GM10266 (cell line): ENCODE results near the gene SAMD3.
A peak's percentile ranks its signal among the peaks of the same experiment; 100 is the strongest.
"Not testable (repeated sequence)": the region's sequence is repeated elsewhere in the genome, so short reads cannot be mapped to it uniquely, and the experiment has no call there.

Source experiments
- DNase-seq: peaks from one replicate; pipeline ENCODE4 v3.0.0; 2012; ENCODE audit errors: extremely low spot score
- TF ChIP-seq, protein P1 (sequence below): IDR thresholded peaks from 2 replicates; pipeline ENCODE4 v1.5.1; 2012; ENCODE audit warnings: mild to moderate bottlenecking, low read depth; ENCODE audit not compliant: control insufficient read depth, insufficient read depth; ENCODE audit errors: missing control alignments

SAMD3 gene

DNA sequence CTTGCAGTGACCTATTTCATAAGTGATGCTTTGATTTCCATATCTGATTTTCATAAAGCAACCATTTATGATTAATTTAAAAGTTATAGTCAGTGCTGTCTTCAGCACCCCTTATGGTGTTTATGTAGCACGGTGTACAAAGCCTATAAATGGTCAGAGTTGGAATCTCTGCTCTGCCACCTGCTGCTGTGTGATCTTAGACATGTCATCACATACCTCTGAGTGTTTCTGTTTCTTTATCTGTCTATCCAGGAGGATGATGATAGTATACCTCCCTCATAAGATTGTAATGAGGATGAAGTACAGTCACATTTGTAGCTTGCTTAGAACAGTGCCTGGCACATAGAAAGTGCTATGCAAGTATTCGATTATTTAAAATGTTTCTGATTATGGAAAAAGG lies 100.5 kb downstream of the SAMD3 start:
- TF ChIP-seq, protein P1, sequence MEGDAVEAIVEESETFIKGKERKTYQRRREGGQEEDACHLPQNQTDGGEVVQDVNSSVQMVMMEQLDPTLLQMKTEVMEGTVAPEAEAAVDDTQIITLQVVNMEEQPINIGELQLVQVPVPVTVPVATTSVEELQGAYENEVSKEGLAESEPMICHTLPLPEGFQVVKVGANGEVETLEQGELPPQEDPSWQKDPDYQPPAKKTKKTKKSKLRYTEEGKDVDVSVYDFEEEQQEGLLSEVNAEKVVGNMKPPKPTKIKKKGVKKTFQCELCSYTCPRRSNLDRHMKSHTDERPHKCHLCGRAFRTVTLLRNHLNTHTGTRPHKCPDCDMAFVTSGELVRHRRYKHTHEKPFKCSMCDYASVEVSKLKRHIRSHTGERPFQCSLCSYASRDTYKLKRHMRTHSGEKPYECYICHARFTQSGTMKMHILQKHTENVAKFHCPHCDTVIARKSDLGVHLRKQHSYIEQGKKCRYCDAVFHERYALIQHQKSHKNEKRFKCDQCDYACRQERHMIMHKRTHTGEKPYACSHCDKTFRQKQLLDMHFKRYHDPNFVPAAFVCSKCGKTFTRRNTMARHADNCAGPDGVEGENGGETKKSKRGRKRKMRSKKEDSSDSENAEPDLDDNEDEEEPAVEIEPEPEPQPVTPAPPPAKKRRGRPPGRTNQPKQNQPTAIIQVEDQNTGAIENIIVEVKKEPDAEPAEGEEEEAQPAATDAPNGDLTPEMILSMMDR: no peak
- DNase-seq: no peak

DNA sequence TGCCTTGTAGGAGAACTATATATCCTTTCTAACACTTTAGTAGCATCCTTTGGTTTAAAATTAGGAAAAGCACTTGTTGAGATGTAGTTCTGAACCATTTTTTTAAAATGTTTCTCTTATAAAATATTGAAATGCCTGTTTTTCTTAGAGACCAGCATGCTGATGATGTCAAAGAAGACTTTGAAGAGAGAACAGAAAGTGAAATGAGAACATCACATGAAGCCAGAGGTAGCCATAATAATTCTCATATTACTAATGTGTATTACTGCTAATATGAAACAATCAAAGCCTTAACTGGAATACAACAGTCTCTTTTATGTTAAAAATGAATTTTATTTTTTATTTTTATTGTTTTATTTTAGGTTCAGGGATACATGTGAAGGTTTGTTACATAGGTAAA lies 102.0 kb downstream of the SAMD3 start:
- TF ChIP-seq, protein P1: no peak
- no peak for DNase-seq

DNA sequence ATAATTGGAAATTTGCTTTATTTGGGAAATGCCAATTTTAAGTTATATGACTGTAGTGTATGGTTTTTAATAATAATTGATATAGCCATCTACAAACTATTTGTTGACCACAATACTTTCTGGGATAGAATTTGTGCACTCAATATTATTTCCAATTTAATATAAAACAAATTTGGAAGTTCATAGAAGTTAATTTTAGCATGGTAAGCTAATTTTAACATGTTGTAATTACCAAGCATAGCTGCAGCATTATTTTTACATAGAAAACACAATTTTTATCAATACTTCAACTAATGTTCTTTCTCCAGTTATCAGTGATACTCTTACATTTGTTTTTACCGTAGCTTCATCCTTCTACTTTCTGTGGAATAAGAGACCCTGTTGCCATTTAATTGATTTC lies 103.5 kb downstream of the SAMD3 start:
- TF ChIP-seq, protein P1: no peak
- DNase-seq: no peak

DNA sequence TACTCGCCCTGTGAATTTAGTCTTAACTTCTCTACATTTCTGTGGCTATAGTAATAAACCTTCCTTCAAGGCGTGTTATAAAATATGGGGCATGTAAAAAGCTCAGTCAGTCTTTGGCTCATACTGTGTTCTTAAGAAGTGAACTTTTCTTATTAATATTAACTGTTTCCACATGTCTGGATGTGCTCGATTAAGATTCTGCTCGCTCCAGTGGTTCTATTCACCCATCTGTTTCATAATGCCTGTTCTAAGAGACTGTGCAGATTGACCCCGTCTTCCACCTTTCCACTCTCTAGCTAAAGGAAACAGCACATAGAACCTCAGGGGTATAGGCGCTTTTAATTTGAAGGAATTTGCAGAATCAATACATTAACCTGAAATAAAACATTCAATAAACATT lies 104.5 kb downstream of the SAMD3 start:
- TF ChIP-seq, protein P1: no peak
- DNase-seq: no peak

DNA sequence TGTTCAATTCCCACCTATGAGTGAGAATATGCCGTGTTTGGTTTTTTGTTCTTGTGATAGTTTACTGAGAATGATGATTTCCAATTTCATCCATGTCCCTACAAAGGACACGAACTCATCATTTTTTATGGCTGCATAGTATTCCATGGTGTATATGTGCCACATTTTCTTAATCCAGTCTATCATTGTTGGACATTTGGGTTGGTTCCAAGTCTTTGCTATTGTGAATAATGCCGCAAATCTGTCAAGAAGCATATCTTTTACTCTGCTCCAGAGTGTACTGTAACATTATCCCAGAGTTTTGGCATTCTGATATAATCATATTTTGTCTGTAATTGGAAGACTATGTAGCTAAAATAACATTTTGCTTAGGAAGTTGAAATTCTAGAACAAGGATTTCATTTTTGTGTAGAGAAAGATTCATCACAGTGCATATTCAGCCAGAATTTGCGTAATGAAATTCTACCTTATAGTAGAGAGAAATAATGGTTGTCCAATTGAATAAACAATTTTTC lies 105.5 kb downstream of the SAMD3 start:
- not testable (repeated sequence) for DNase-seq

DNA sequence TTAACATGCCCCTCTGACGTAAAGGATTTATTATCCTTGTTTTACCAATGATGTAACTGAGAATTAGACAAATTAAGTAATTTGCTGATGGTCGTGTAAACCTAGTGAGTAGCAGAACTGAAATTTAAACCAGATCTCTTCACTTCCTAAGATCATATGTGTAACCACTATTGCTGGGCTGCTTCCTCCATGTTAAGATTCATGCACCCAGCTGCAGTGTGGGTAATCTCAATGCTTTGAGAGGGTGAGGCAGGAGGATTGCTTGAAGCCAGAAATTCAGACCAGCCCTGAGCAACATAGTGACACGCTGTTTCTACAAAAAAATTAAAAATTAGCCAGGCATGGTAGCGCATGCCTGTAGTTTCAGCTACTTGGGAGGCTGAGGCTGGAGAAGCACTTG lies 106.5 kb downstream of the SAMD3 start:
- peak; percentile 6 for DNase-seq
- TF ChIP-seq, protein P1: no peak

DNA sequence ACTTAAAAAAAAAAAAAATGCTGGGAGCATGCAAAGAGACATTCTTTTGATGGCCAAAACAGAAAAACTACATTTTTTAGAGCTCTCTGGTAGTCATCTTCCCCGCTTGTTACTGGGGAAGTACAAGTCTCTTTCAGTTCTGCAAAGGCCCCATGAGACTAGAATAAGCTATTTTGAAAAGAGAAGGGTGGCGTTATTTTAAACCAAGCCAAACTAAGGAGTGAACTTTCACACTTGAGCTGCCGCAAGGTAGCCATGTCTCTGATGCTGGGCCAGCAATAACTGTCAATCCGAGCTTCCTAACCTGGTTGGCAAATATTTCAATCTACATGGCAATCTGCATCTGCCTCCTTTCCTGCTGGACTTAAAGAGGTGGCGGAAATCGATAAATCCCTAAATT lies 107.7 kb downstream of the SAMD3 start:
- TF ChIP-seq, protein P1: no peak
- DNase-seq: peak; percentile 49

DNA sequence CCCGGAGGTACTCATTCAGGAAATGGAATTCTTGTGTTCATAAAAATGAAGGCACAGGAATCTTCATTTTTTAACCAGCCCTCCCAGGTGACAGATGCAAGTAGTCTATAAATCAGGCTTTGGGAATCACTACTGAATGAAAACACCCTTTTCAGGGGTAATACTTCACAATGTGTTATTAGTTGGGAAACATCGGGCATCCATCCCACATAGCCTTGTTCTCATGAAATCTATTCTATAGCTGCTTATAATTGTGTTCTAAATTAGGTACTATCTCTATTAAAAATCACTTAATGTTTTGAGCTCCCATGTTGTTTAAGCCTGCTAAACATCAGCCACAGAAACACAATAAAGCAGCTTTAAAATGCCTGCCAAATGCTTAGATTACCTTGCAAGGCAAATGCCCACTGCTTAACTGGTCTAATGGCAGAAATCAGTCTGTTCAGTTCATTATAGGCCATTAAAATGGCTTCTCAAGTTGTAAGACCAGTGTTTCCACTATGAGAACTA lies 109.5 kb downstream of the SAMD3 start:
- no peak for DNase-seq
- TF ChIP-seq, protein P1: no peak
